NB4 (cell line): ENCODE measurements around the gene VASH1.

Experiments used
- CTCF ChIP-seq: IDR thresholded peaks from one replicate; pipeline ENCODE4 v1.5.1; 2012; ENCODE audit warnings: low read depth, low read length
- MAX ChIP-seq: IDR thresholded peaks from 2 replicates; pipeline ENCODE4 v1.6.1; 2011; ENCODE audit warnings: low read depth, low read length
- MYC ChIP-seq: IDR thresholded peaks from 2 replicates; pipeline ENCODE4 v1.6.1; 2011; ENCODE audit warnings: low read depth, low read length
- POLR2A ChIP-seq: IDR thresholded peaks from 2 replicates; pipeline ENCODE4 v1.6.1; 2011; ENCODE audit warnings: mild to moderate bottlenecking; ENCODE audit not compliant: insufficient read length; ENCODE audit errors: extremely low read depth

- TF ChIP-seq MAX, result no peak
- TF ChIP-seq CTCF, result no peak
- TF ChIP-seq POLR2A, result no peak
- no peak for TF ChIP-seq MYC
Observed at GRCh38 chr14:76759589-76759988, 1.7 kb upstream of the VASH1 start.
